ENCODE measurements around the gene CDC42BPA. TPM values are rescaled to one million over a fixed set of nuclear protein-coding genes. Genes with fewer than 3 reads are reported as not detected.

CDC42BPA gene
- total RNA-seq, 2 experiments from 2014 or later, result 3.6 to 3.8 TPM

DNA sequence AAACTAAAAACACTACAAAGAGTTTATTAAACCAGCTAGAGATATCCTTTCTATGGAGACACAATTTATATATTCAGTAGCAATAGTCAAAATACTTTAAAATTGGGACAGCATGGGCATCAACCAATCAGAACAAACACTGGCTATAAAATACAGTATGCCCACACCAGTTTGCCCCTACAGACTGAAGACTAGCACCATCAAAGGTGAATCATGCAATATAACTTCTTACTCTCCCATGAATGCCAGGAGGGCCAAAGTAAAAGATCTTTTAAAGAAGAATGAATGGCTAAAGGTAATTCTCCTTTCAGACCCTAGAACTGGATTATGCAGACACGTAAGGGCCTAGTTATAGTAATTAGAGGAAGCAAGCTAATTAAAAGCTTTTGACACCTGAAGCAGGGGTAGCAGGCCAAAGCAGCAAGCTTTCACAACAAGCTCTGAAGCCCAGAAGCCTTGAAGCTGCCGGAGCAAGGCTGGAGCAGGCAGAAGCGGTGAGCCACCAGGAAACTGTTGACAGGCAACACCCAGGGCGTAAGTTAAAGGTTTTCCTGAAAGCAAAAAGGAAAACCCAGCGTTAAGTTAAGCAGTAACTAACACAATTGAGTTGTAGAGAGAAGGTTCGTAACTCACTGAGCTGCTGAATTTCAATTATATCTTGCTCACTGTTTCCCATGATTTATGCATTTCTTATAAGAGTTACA lies 99.3 kb downstream of the CDC42BPA start:
- no peaks in the 10 kb centered on the region for H3K36me3 Mint-ChIP-seq (ENCODE audit: low read depth)

DNA sequence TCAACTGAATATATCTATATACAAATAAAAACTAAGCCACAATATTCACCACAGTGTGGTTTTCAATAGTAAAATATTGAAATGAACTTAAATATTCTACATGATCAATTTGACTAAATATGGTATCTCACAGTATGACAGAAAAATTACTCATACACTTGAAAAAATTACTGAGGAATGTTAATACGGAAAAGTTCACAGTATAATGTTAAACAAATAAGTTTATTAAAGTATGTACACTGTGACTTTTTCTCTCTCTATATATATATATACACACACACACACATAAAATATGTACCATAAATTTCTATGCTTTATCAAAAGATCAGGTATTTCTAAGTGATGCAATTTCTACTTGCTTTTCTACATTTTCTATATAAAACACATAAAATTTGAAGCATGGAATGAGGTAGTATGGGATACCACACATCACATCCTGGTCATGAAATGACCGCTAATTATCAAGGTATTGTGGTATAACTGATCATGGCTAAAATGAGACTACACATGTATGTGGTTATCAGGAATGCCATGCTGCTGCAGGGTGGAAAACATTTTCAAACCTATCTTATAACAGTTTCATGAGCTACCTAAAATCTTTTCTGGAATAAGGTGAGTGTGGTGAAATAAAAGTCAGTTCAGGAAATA lies 102.3 kb downstream of the CDC42BPA start:
- Mint-ChIP-seq H3K4me3 (no peak overlapping the region), H3K27me3 (peaks cover 6% of the 10 kb centered on the region), H3K36me3 (ENCODE audit: low read depth) (no peaks in the 10 kb centered on the region), H3K27ac (no peak overlapping the region), H3K4me1 (no peaks in the 10 kb centered on the region), H3K9me3 (no peaks in the 10 kb centered on the region)
- CTCF ChIA-PET, result interaction anchor here (0.6 kb wide), 1 partner anchor 798 kb away, joined by 6 read pairs; no protein-coding TSS in a partner anchor
- DNase-seq, result no peak
- POLR2A ChIA-PET, result no interaction called here

More for the DNA sequence above, 99.3 kb downstream of the CDC42BPA start:
- Mint-ChIP-seq H3K4me3 (no peak overlapping the region), H3K27me3 (peaks cover 6% of the 10 kb centered on the region), H3K4me1 (no peaks in the 10 kb centered on the region), H3K27ac (no peak overlapping the region), H3K9me3 (no peaks in the 10 kb centered on the region)
- POLR2A ChIA-PET, result no interaction called here
- no peak for DNase-seq
- CTCF ChIA-PET, result no interaction called here

DNA sequence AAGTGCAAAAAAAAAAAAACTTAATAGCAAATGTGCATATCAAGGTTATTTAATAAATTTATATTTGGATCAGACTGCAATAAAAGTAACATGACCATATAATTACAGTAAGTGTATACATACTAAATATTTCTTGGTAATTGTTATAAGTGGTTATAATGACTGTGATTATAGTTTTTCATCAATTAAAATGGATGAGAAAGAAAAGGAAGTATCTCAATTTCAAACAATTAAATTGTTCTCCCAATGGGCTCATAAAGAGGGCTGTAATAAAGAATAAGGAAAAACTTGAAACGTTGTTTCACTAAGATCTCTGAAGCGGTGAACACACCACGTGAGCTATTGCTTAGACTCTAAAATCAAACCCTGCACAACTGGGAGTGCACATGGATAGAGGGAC lies 104.1 kb downstream of the CDC42BPA start:
- ChIA-PET POLR2A (no interaction called here), CTCF (no interaction called here)
- no peak overlapping the region for H3K4me3 Mint-ChIP-seq
- no peak overlapping the region for H3K27ac Mint-ChIP-seq
- no peaks in the 10 kb centered on the region for H3K4me1 Mint-ChIP-seq
- no peaks in the 10 kb centered on the region for H3K27me3 Mint-ChIP-seq
- H3K36me3 Mint-ChIP-seq (ENCODE audit: low read depth), result no peaks in the 10 kb centered on the region
- DNase-seq, result no peak
- no peaks in the 10 kb centered on the region for H3K9me3 Mint-ChIP-seq

DNA sequence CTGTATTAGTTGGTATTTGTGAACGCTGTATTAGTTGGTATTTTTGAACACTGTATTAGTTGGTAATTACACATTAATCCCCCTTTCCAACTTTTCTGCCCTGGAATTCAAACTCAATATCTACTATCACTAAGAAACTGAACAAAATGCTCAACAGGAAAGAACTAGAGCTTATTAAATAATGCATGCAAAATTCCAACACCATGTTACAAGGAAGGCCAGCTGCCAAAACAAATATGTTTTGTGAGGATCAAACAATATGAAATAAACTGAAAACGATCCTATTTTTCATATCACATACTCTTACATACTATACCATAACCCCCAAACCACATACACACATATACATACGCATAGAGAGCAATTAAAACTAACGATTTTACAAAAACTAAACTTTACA lies 104.9 kb downstream of the CDC42BPA start:
- DNase-seq, result no peak
- CTCF ChIA-PET, result no interaction called here
- Mint-ChIP-seq H3K4me1 (no peaks in the 10 kb centered on the region), H3K27me3 (no peaks in the 10 kb centered on the region), H3K4me3 (no peak overlapping the region), H3K9me3 (no peaks in the 10 kb centered on the region), H3K27ac (no peak overlapping the region), H3K36me3 (ENCODE audit: low read depth) (no peaks in the 10 kb centered on the region)
- POLR2A ChIA-PET, result no interaction called here

DNA sequence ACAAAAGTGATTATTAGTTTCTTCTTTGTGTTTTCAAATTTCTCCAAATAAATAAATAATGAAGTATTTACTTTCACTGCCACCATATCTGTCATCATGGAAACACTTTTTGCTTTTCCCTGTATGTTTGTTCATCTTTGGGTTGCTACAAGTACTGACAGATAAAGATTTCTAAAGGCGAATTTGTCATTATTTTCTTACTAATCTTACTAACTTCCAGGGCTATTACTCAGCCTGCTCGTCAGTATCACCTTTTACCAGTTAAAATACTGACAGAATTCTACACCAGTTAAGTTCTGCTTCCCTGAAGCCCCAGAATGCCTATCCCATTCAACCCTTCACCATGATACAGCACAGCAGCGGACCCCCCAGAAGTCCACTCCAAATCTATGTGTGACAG lies 106.1 kb downstream of the CDC42BPA start:
- no peak for DNase-seq
- Mint-ChIP-seq H3K4me3 (no peak overlapping the region), H3K4me1 (no peaks in the 10 kb centered on the region), H3K27me3 (no peaks in the 10 kb centered on the region), H3K9me3 (no peaks in the 10 kb centered on the region), H3K27ac (no peak overlapping the region), H3K36me3 (ENCODE audit: low read depth) (no peaks in the 10 kb centered on the region)
- CTCF ChIA-PET, result no interaction called here
- POLR2A ChIA-PET, result no interaction called here

GRCh38 chr1:227210604-227211003 lies 107.7 kb downstream of the CDC42BPA start:
- H3K36me3 Mint-ChIP-seq (ENCODE audit: low read depth), result no peaks in the 10 kb centered on the region
- POLR2A ChIA-PET, result no interaction called here
- DNase-seq, result no peak
- no peaks in the 10 kb centered on the region for H3K27me3 Mint-ChIP-seq
- H3K9me3 Mint-ChIP-seq, result no peaks in the 10 kb centered on the region
- H3K4me3 Mint-ChIP-seq, result no peak overlapping the region
- H3K27ac Mint-ChIP-seq, result no peak overlapping the region
- CTCF ChIA-PET, result no interaction called here
- no peaks in the 10 kb centered on the region for H3K4me1 Mint-ChIP-seq

DNA sequence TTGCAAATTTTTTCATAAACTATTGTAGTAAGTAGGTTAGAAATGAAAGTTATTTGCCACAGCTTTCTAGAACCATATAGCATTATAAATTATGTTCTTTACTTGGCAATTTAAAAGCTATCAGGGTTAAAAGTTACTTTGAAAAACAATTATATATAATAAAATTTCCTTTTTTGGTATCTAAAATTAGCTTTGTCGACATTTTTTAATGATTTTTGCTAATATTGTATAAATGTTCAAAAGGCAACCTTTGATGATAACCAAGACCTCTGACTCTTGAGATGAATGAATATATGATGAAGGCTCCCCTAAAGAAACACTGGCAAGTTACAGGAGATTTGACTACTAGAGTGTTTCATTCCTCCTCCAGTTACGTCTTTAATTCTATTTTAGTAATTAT lies 121.2 kb downstream of the CDC42BPA start:
- no peak for DNase-seq
- Mint-ChIP-seq H3K27ac (no peak overlapping the region), H3K27me3 (no peaks in the 10 kb centered on the region), H3K36me3 (ENCODE audit: low read depth) (no peaks in the 10 kb centered on the region), H3K9me3 (no peaks in the 10 kb centered on the region), H3K4me1 (peaks cover 4% of the 10 kb centered on the region), H3K4me3 (no peak overlapping the region)
- ChIA-PET CTCF (no interaction called here), POLR2A (no interaction called here)

DNA sequence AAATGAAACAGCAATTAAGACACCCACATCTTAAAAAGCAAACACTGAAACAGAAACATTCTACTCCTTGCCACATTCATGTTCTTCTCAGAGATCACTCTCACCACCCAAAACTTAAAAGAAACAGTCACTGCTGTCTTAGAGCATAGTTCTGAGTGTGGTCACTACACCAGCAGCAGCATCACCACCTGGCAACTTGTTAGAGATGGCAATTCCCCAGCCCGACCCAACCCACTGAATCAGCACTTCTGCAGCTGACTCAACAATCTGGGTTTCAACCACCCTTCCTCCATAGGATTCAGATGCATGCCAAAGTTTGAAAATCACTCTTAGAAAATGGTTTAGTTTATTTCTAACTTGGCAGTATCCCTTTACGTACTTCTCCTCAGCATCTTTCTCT lies 126.1 kb downstream of the CDC42BPA start:
- Mint-ChIP-seq H3K27ac (no peak overlapping the region), H3K36me3 (ENCODE audit: low read depth) (no peaks in the 10 kb centered on the region), H3K4me3 (no peak overlapping the region), H3K9me3 (no peaks in the 10 kb centered on the region), H3K4me1 (peaks cover 6% of the 10 kb centered on the region), H3K27me3 (peaks cover 10% of the 10 kb centered on the region)
- no peak for DNase-seq
- CTCF ChIA-PET, result no interaction called here
- POLR2A ChIA-PET, result no interaction called here

DNA sequence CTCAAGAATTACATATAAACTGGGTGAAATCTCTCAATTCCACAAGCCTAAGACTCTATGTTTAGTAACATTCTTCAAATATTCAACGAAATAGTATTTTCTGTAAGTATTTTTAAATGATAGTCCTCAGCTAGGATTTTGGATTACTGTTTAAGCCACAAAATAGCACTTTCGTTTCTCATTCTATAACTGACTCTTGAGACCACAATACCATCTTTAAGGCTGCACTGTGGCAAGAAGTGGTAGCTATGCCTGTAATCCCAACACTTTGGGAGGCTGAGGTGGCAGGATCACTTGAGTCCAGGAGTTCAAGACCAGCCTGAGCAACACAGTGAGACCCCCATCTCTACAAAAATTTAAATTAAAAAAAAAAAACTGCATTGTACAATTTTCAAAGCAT lies 126.7 kb downstream of the CDC42BPA start:
- Mint-ChIP-seq H3K9me3 (no peaks in the 10 kb centered on the region), H3K27me3 (peaks cover 10% of the 10 kb centered on the region), H3K27ac (no peak overlapping the region), H3K4me3 (no peak overlapping the region), H3K4me1 (peaks cover 6% of the 10 kb centered on the region), H3K36me3 (ENCODE audit: low read depth) (no peaks in the 10 kb centered on the region)
- POLR2A ChIA-PET, result no interaction called here
- CTCF ChIA-PET, result no interaction called here
- DNase-seq, result no peak

DNA sequence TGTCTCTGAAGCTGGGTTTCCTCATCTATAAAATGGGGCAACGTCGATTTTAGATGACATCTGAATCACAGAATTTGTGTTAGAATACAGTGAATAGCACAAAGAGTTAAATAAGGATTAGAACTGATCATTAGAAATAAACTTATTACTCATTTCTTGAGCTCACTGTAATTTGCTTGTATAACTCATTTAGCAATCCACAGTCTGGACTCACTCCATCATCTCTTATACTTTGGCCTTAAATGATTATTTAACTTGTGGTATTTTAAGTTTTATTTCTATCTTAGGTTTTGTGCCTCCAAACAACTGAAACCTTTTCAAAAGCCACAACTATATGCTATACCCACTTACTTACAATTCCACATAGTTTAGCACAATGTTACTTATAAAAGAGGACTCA lies 128.0 kb downstream of the CDC42BPA start:
- H3K27ac Mint-ChIP-seq, result no peak overlapping the region
- no peaks in the 10 kb centered on the region for H3K36me3 Mint-ChIP-seq (ENCODE audit: low read depth)
- no peak overlapping the region for H3K4me3 Mint-ChIP-seq
- H3K9me3 Mint-ChIP-seq, result no peaks in the 10 kb centered on the region
- ChIA-PET CTCF (no interaction called here), POLR2A (no interaction called here)
- peaks cover 10% of the 10 kb centered on the region for H3K27me3 Mint-ChIP-seq
- H3K4me1 Mint-ChIP-seq, result peaks cover 6% of the 10 kb centered on the region
- no peak for DNase-seq

DNA sequence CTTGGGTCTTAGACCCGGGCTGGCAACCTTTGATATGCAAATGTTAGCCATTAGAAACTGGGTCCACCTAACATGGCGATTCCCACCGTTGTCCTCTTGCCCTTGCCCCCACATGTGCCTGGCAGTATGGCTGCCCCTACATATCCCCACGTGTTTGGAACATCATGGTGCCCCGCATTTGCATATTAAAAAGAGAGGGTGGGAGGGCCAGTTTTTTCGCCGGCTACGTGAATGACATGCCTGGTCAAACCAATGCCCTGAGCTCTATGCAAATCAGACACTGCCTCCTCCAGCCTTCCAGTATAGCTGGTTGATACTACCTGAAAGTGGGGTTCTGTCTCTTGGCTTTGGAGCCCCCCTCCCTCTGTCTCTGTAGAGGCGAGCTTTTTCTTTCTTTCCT lies 133.0 kb downstream of the CDC42BPA start:
- no peak overlapping the region for H3K4me3 Mint-ChIP-seq
- ChIA-PET CTCF (interaction anchor here (1.0 kb wide), 1 partner anchor 113 kb away, joined by 3 read pairs; no protein-coding TSS in a partner anchor), POLR2A (no interaction called here)
- H3K27ac Mint-ChIP-seq, result no peak overlapping the region
- peaks cover 14% of the 10 kb centered on the region for H3K27me3 Mint-ChIP-seq
- DNase-seq, result no peak
- H3K4me1 Mint-ChIP-seq, result no peaks in the 10 kb centered on the region
- H3K36me3 Mint-ChIP-seq (ENCODE audit: low read depth), result no peaks in the 10 kb centered on the region
- no peaks in the 10 kb centered on the region for H3K9me3 Mint-ChIP-seq

GRCh38 chr1:227182012-227182411 lies 136.3 kb downstream of the CDC42BPA start:
- no peak for DNase-seq
- Mint-ChIP-seq H3K27me3 (peaks cover 4% of the 10 kb centered on the region), H3K27ac (no peak overlapping the region), H3K36me3 (ENCODE audit: low read depth) (no peaks in the 10 kb centered on the region), H3K4me1 (no peaks in the 10 kb centered on the region), H3K9me3 (no peaks in the 10 kb centered on the region), H3K4me3 (no peak overlapping the region)
- CTCF ChIA-PET, result no interaction called here
- POLR2A ChIA-PET, result no interaction called here

GRCh38 chr1:227175611-227176010 lies 142.7 kb downstream of the CDC42BPA start:
- Mint-ChIP-seq H3K27me3 (peaks cover 8% of the 10 kb centered on the region), H3K4me1 (no peaks in the 10 kb centered on the region), H3K9me3 (no peaks in the 10 kb centered on the region), H3K36me3 (ENCODE audit: low read depth) (no peaks in the 10 kb centered on the region), H3K27ac (no peak overlapping the region), H3K4me3 (no peak overlapping the region)
- CTCF ChIA-PET, result no interaction called here
- no peak for DNase-seq
- POLR2A ChIA-PET, result no interaction called here

- H3K9me3 Mint-ChIP-seq, result no peaks in the 10 kb centered on the region
- H3K27me3 Mint-ChIP-seq, result peaks cover 10% of the 10 kb centered on the region
- ChIA-PET POLR2A (no interaction called here), CTCF (no interaction called here)
- no peak overlapping the region for H3K4me3 Mint-ChIP-seq
- no peaks in the 10 kb centered on the region for H3K36me3 Mint-ChIP-seq (ENCODE audit: low read depth)
- DNase-seq, result no peak
- no peak overlapping the region for H3K27ac Mint-ChIP-seq
- H3K4me1 Mint-ChIP-seq, result no peaks in the 10 kb centered on the region
Measured at GRCh38 chr1:227174164-227174563, 144.1 kb downstream of the CDC42BPA start.
